HG02642 (cell line): ENCODE results near the gene RPS10.
"Not testable (repeated sequence)": the region's sequence is repeated elsewhere in the genome, so short reads cannot be mapped to it uniquely, and the experiment has no call there.

ENCODE experiments used
- ATAC-seq: cut with Tn5 transposase; IDR thresholded peaks from one replicate; pipeline ENCODE4 v1.9.1; 2021; ENCODE audit warnings: mild to moderate bottlenecking; ENCODE audit not compliant: unreplicated experiment, poor library complexity

RPS10 gene

GRCh38 chr6:34374508-34374907 lies 51.4 kb downstream of the RPS10 start:
- no peak for ATAC-seq

GRCh38 chr6:34374069-34374468 lies 51.8 kb downstream of the RPS10 start:
- no peak for ATAC-seq

- ATAC-seq = no peak
These were observed 52.4 kb downstream of the RPS10 start for GRCh38 chr6:34373511-34373910.

GRCh38 chr6:34371865-34372264 lies 54.0 kb downstream of the RPS10 start:
- ATAC-seq = not testable (repeated sequence)

GRCh38 chr6:34370361-34370760 lies 55.5 kb downstream of the RPS10 start:
- ATAC-seq = no peak

- no peak for ATAC-seq
These were observed 56.5 kb downstream of the RPS10 start for GRCh38 chr6:34369385-34369784.
